A549 (cell line): Measurements from ENCODE around the gene NDUFC1. TPM values are rescaled to one million over a fixed set of nuclear protein-coding genes. Genes with fewer than 3 reads are reported as not detected.

Source experiments
- ATAC-seq, 2 experiments: fragments of 200-7000 bp in 1 of 2; fragments of >200 bp in 1 of 2; cut with Nextera tagmentation in 1 of 2; cut with Tn5 transposase in 1 of 2; 3 replicates each; pipeline versions ENCODE4 v1.8.0 to v1.9.1; 2018 to 2020; ENCODE audit warnings: mild to moderate bottlenecking in 1 of 2, moderate library complexity in 1 of 2
- CTCF ChIA-PET: fragments of 300-600 bp; sonication (Branson Sonifier 250); formaldehyde crosslinking; extraction: SDS; loops from one replicate; lab custom pipeline; 2021; ENCODE audit warnings: antibody characterized with exemption, inconsistent platforms; lab: Yijun Ruan, JAX
- POLR2A ChIA-PET: fragments of 350-600 bp; formaldehyde crosslinking; extraction: SDS; loops from one replicate; lab custom pipeline; 2021; ENCODE audit warnings: antibody characterized with exemption, inconsistent platforms; lab: Yijun Ruan, JAX
- DNase-seq, 2 experiments: peaks; one replicate each; pipeline versions ENCODE4 v3.0.0 to v3.0.0-alpha.2; 2011 to 2016; ENCODE audit warnings: low read depth in 1 of 2, low spot score in 1 of 2
- FAIRE-seq: peaks from 2 replicates; lab custom pipeline; 2011; peaks lifted over from hg19 to GRCh38; lab: Jason Lieb, UNC
- H3K27ac ChIP-seq, 2 experiments: fragments of >200 bp; sonication (Bioruptor Twin); formaldehyde crosslinking; 3 replicates each; pipeline ENCODE4 v1.5.1; 2016 to 2017
- H3K4me1 ChIP-seq: fragments of >200 bp; sonication (Bioruptor Twin); formaldehyde crosslinking; 3 replicates; pipeline ENCODE4 v1.6.1; 2016
- H3K4me2 ChIP-seq: fragments of >200 bp; sonication (Bioruptor Twin); formaldehyde crosslinking; 3 replicates; pipeline ENCODE4 v1.6.1; 2016
- H3K4me3 ChIP-seq: fragments of >200 bp; sonication (Bioruptor Twin); formaldehyde crosslinking; 3 replicates; pipeline ENCODE4 v1.5.1; 2016
- H3K9me3 ChIP-seq: fragments of >200 bp; sonication (Bioruptor Twin); formaldehyde crosslinking; 3 replicates; pipeline ENCODE4 v1.6.1; 2016
- ATOH8 ChIP-seq: fragments of 250-450 bp; sonication (Bioruptor Pico); IDR thresholded peaks from 2 replicates; pipeline ENCODE4 v1.5.0; 2020; ENCODE audit warnings: low read depth, mild to moderate bottlenecking, moderate library complexity
- BHLHE40 ChIP-seq: IDR thresholded peaks from 2 replicates; pipeline ENCODE4 v1.6.1; 2012; ENCODE audit warnings: low read depth, low read length, inconsistent platforms
- CEBPB ChIP-seq, 2 experiments: fragments of >200 bp in 1 of 2; sonication (Bioruptor Twin) in 1 of 2; formaldehyde crosslinking in 1 of 2; IDR thresholded peaks; 2 replicates each; pipeline ENCODE4 v1.6.1; 2012 to 2016
- CHD2 ChIP-seq: fragments of 150-350 bp; IDR thresholded peaks from 2 replicates; pipeline ENCODE4 v1.6.1; 2014; ENCODE audit warnings: low read length; ENCODE audit not compliant: partially characterized antibody
- E2F6 ChIP-seq: IDR thresholded peaks from 2 replicates; pipeline ENCODE4 v1.6.1; 2012; ENCODE audit warnings: low read depth, borderline replicate concordance
- EHF ChIP-seq: fragments of 250-450 bp; sonication (Bioruptor Pico); IDR thresholded peaks from 2 replicates; pipeline ENCODE4 v1.5.0; 2020; ENCODE audit warnings: mild to moderate bottlenecking
- EHMT2 ChIP-seq: fragments of 200-600 bp; sonication (generic); IDR thresholded peaks from 2 replicates; pipeline ENCODE4 v1.6.1; 2016; ENCODE audit warnings: antibody characterized with exemption, low read depth, mild to moderate bottlenecking, moderate library complexity
- FOSB ChIP-seq: fragments of 250-450 bp; sonication (Bioruptor Pico); IDR thresholded peaks from 2 replicates; pipeline ENCODE4 v1.5.0; 2020; ENCODE audit warnings: mild to moderate bottlenecking, moderate library complexity
- FOXS1 ChIP-seq: fragments of 250-450 bp; sonication (Bioruptor Pico); IDR thresholded peaks from 2 replicates; pipeline ENCODE4 v1.5.0; 2020; ENCODE audit warnings: mild to moderate bottlenecking, moderate library complexity
- GATA3 ChIP-seq: IDR thresholded peaks from 2 replicates; pipeline ENCODE4 v1.6.1; 2012; ENCODE audit warnings: borderline replicate concordance
- HDAC2 ChIP-seq: fragments of 200-600 bp; sonication (generic); IDR thresholded peaks from 2 replicates; pipeline ENCODE4 v1.6.1; 2016
- HES2 ChIP-seq: fragments of >200 bp; sonication (Bioruptor Twin); formaldehyde crosslinking; IDR thresholded peaks from 2 replicates; pipeline ENCODE4 v1.6.1; 2016
- HMGXB4 ChIP-seq: fragments of 250-450 bp; sonication (Bioruptor Pico); IDR thresholded peaks from 2 replicates; pipeline ENCODE4 v1.5.0; 2021; ENCODE audit warnings: mild to moderate bottlenecking, moderate library complexity, borderline replicate concordance
- HOXB5 ChIP-seq: fragments of 250-450 bp; sonication (Bioruptor Pico); IDR thresholded peaks from 2 replicates; pipeline ENCODE4 v1.5.0; 2020; ENCODE audit warnings: mild to moderate bottlenecking, moderate library complexity
- JUN ChIP-seq, 2 experiments: fragments of >200 bp; sonication (Bioruptor Twin); formaldehyde crosslinking; IDR thresholded peaks; 2 replicates in 1 of 2; 3 replicates in 1 of 2; pipeline ENCODE4 v1.6.1; 2016 to 2017
- JUNB ChIP-seq: fragments of >200 bp; sonication (Bioruptor Twin); formaldehyde crosslinking; IDR thresholded peaks from 2 replicates; pipeline ENCODE4 v1.6.1; 2016
- KDM5A ChIP-seq: fragments of 200-600 bp; sonication (generic); IDR thresholded peaks from 2 replicates; pipeline ENCODE4 v1.6.1; 2016; ENCODE audit warnings: antibody characterized with exemption, mild to moderate bottlenecking
- MAX ChIP-seq: IDR thresholded peaks from 2 replicates; pipeline ENCODE4 v1.6.1; 2012
- MAZ ChIP-seq: fragments of 150-350 bp; IDR thresholded peaks from 2 replicates; pipeline ENCODE4 v1.6.1; 2014; ENCODE audit warnings: antibody characterized with exemption, low read depth, low read length, borderline replicate concordance
- PHF8 ChIP-seq: fragments of 200-600 bp; sonication (generic); IDR thresholded peaks from 2 replicates; pipeline ENCODE4 v1.6.1; 2016; ENCODE audit warnings: low read depth, mild to moderate bottlenecking, antibody characterized with exemption, moderate library complexity, borderline replicate concordance
- POLR2A ChIP-seq: IDR thresholded peaks from 2 replicates; pipeline ENCODE4 v1.6.1; 2012; ENCODE audit warnings: mild to moderate bottlenecking, low read length
- SMC3 ChIP-seq: fragments of >200 bp; sonication (Bioruptor Twin); formaldehyde crosslinking; IDR thresholded peaks from 3 replicates; pipeline ENCODE4 v1.6.1; 2018; ENCODE audit warnings: inconsistent platforms
- ZC3H11A ChIP-seq: fragments of 450-650 bp; IDR thresholded peaks from 2 replicates; pipeline ENCODE4 v1.6.1; 2014; ENCODE audit warnings: antibody characterized with exemption, mild to moderate bottlenecking
- ZNF302 ChIP-seq: fragments of 250-450 bp; sonication (Bioruptor Pico); IDR thresholded peaks from 2 replicates; pipeline ENCODE4 v1.9.0; 2021; ENCODE audit warnings: inconsistent platforms, mild to moderate bottlenecking, moderate library complexity
- ZSCAN20 ChIP-seq: fragments of 250-450 bp; sonication (Bioruptor Pico); IDR thresholded peaks from 2 replicates; pipeline ENCODE4 v1.8.0; 2022; ENCODE audit warnings: mild to moderate bottlenecking, moderate library complexity
- WGBS: methylation state at CpG from one replicate; pipeline ENCODE4 v1.1.6; 2017; ENCODE audit errors: missing lambda C conversion rate; 5-methylcytosine and 5-hydroxymethylcytosine counted together
- polyA plus RNA-seq, 4 experiments: library from polyadenylated mRNA; depleted of rRNA in 3 of 4; stranded (reverse); fragments of >200 nt; fragmentation: RNase III in 1 of 4; extraction: RNeasy Plus Mini Kit Qiagen cat#74134 plus additional on column Dnase treatment in 1 of 4; gene quantifications; 2 replicates in 3 of 4; 3 replicates in 1 of 4; pipeline ENCODE4 v1.2.3, GENCODE V29; 2011 to 2017
- TF ChIP-seq, protein P1 (sequence below): IDR thresholded peaks from 2 replicates; pipeline ENCODE4 v1.6.1; 2012
- TF ChIP-seq, protein P2 (sequence below): fragments of >200 bp; sonication (Bioruptor Twin); formaldehyde crosslinking; IDR thresholded peaks from 3 replicates; pipeline ENCODE4 v1.6.1; 2016

The NDUFC1 gene
- polyA plus RNA-seq, 2 of the 4 experiments (the other 2 are of a cell fraction): 63.3 to 111 TPM

DNA sequence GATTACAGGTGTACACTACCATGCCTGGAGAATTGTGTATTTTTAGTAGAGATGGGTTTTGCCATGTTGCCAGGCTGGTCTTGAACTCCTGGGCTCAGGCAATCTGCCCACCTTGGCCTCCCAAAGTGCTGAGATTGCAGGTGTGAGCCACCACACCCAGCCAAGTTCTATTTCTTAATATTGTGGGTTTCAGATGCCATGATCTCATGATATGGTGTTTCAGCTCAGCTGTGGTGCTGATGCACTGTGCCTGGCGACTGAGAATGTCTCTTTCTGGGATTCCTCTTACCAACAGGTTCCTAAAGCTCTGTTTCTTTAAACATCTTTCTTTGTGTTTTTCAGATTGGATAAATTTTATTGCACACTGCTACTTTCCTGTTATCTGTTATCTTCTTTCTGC is 17.3 kb upstream of the NDUFC1 start:
- WGBS: 96% methylated on average over 1 of the region's 1 CpG
- FAIRE-seq (no peak), DNase-seq (no peak), ATAC-seq (no peak)
- H3K27ac ChIP-seq: no peak overlapping the region
- no peak overlapping the region for H3K4me2 ChIP-seq
- no peak overlapping the region for H3K4me3 ChIP-seq
- H3K9me3 ChIP-seq: no peaks in the 10 kb centered on the region; the same call in 2 of the 3 replicates
- TF ChIP-seq POLR2A: no peak
- no peak for TF ChIP-seq HMGXB4
- TF ChIP-seq, protein P1, sequence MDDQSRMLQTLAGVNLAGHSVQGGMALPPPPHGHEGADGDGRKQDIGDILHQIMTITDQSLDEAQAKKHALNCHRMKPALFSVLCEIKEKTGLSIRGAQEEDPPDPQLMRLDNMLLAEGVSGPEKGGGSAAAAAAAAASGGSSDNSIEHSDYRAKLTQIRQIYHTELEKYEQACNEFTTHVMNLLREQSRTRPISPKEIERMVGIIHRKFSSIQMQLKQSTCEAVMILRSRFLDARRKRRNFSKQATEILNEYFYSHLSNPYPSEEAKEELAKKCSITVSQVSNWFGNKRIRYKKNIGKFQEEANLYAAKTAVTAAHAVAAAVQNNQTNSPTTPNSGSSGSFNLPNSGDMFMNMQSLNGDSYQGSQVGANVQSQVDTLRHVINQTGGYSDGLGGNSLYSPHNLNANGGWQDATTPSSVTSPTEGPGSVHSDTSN: no peak
- no peak for TF ChIP-seq HOXB5 (CRISPR knock-in tag)
- TF ChIP-seq JUNB: no peak
- TF ChIP-seq ZSCAN20 (CRISPR knock-in tag): no peak
- TF ChIP-seq FOSB: no peak
- TF ChIP-seq PHF8: no peak
- TF ChIP-seq EHMT2: no peak
- TF ChIP-seq JUN (IDR thresholded peaks at IDR 0.05): no peak
- TF ChIP-seq CHD2: no peak
- no peak for TF ChIP-seq MAX
- TF ChIP-seq, protein P2, sequence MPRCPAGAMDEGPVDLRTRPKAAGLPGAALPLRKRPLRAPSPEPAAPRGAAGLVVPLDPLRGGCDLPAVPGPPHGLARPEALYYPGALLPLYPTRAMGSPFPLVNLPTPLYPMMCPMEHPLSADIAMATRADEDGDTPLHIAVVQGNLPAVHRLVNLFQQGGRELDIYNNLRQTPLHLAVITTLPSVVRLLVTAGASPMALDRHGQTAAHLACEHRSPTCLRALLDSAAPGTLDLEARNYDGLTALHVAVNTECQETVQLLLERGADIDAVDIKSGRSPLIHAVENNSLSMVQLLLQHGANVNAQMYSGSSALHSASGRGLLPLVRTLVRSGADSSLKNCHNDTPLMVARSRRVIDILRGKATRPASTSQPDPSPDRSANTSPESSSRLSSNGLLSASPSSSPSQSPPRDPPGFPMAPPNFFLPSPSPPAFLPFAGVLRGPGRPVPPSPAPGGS: no peak
- no peak for TF ChIP-seq E2F6
- no peak for TF ChIP-seq HES2
- no peak for TF ChIP-seq EHF (CRISPR knock-in tag)
- no peak for TF ChIP-seq ATOH8 (CRISPR knock-in tag)
- CTCF ChIA-PET: no interaction called here
- POLR2A ChIA-PET: no interaction called here
- H3K4me1 ChIP-seq: peaks cover 18% of the 10 kb centered on the region

GRCh38 chr4:139317635-139318034 is 15.4 kb upstream of the NDUFC1 start:
- Histone ChIP-seq H3K27ac (no peak overlapping the region), H3K9me3 (no peaks in the 10 kb centered on the region; the same call in 2 of the 3 replicates)
- no peak for DNase-seq
- CTCF ChIA-PET: no interaction called here
- TF ChIP-seq KDM5A: no peak
- TF ChIP-seq E2F6: no peak
- TF ChIP-seq BHLHE40: no peak
- no peak for TF ChIP-seq GATA3
- TF ChIP-seq FOSB: no peak
- TF ChIP-seq FOXS1 (CRISPR knock-in tag): no peak
- TF ChIP-seq PHF8: no peak
- TF ChIP-seq SMC3: no peak
- TF ChIP-seq MAZ: no peak
- no peak for TF ChIP-seq CEBPB (IDR thresholded peaks at IDR 0.05)
- TF ChIP-seq ZC3H11A: no peak
- no peak for TF ChIP-seq ZNF302
- TF ChIP-seq HDAC2: no peak
- no peak for TF ChIP-seq HMGXB4
- TF ChIP-seq HES2: no peak
- TF ChIP-seq, all 56 proteins: peak for 0
- no peak for FAIRE-seq
- Histone ChIP-seq H3K4me1 (peaks cover 8% of the 10 kb centered on the region; the same call in 2 of the 3 replicates), H3K4me2 (no peak overlapping the region), H3K4me3 (no peak overlapping the region)
- ATAC-seq: no peak
- POLR2A ChIA-PET: no interaction called here
